Measurements from ENCODE around the gene GALNT2.
A peak's percentile ranks its signal among the peaks of the same experiment; 100 is the strongest.

GALNT2 gene

DNA sequence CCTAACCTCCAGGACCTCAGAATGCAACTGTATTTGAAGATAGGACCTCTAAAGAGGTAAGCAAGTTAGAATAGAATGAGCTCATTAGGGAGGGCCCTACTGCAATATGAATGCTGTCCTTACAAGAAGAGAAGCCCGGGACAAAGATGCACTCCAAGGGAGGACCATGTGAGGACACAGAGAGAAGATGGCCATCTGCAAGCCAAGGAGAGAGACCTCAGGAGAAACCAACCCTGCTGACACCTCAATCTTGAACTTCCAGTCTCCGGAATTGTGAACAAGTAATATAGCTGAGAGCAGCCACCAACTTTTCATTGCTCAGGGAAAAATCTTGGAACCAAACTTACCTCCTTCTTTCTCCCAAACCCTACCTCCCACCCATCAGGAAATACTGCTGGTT lies 15.0 kb upstream of the GALNT2 start:
- no peak for DNase-seq

DNA sequence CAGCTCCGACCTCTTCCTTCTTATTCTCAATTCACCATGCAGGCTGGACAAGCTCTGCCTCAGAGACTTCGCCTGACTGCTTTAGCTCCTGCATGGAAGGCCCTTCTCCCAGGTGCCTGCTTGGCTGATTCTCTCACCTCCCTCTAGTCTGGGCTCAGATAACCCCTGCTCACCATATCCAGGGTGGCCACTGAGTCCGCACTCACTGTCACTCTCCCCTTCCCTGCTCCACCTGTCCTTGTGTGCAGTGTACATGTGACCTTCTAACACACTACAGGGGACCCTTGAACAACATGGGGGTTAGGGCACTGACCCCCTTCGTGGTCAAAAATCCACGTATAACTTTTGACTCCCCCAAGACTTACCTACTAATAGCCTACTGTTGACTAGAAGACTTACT lies 14.4 kb upstream of the GALNT2 start:
- no peak for DNase-seq

DNA sequence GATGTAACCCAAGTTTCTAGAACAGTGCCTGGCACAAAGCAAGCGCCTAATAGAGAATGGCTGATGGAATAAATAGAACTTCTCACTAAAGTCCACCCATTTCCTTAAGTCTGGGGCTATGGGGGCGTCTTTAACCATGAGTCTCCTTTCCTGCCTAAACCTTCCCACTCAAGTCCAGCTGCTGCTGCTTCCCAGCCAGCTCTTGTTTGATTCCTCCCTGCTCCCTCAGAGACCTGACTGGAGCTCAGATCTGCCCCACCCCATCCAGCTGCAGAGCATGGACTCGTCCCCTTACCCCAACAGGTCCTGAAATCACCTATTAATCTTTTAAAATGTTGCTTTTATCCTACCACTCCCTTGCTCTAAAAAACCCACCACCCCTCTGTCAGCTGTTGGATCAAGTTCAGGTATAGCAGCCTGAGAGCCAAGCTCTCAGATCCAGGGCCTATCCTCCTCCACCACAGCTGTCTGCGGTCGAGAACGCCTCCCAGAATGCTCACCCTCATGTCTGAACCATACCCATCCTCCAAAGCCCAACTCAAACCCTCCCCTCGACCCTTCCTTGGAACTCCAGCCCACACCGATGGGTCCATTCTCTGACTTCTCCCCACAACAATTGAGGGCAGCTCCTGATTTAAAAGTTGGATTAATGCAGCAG lies 12.8 kb upstream of the GALNT2 start:
- DNase-seq, result no peak

DNA sequence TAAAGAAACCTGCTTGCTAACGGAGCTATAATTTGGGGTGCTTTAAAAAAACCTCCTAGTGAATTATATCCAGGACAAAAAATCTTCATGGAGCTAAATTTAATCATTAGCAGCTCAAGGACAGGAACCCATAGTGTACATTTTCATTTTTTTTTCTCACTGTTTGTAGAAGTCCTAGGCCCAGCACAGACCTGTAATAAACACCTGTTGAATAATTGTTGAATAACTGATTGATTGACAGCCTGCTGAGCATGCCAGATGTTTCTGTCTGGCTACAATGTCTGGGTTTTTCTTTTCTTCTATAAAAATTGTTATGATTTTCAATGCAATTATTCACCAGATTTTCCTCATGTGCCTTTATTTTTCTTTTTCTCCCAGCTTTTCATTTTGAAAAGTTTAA lies 10.9 kb upstream of the GALNT2 start:
- no peak for DNase-seq

DNA sequence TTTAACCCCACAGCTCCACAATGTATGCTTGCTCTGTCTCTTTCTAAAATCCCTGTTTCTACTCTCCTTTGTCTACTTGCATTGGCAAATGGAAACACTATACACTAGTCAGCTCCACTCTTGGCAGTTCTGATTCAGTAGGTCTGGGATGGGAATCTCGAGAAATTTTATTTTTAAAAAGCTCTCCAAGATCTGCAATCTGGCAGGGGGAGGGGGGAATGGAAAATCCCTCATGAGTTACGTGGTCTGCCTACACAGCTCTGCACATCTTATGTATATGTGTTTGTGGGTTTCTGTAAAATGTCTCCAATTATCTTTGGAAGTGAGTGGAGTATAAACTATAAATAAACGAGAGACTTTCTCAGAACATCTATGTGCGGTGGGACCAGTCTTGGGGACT lies 9.9 kb upstream of the GALNT2 start:
- DNase-seq, result no peak

DNA sequence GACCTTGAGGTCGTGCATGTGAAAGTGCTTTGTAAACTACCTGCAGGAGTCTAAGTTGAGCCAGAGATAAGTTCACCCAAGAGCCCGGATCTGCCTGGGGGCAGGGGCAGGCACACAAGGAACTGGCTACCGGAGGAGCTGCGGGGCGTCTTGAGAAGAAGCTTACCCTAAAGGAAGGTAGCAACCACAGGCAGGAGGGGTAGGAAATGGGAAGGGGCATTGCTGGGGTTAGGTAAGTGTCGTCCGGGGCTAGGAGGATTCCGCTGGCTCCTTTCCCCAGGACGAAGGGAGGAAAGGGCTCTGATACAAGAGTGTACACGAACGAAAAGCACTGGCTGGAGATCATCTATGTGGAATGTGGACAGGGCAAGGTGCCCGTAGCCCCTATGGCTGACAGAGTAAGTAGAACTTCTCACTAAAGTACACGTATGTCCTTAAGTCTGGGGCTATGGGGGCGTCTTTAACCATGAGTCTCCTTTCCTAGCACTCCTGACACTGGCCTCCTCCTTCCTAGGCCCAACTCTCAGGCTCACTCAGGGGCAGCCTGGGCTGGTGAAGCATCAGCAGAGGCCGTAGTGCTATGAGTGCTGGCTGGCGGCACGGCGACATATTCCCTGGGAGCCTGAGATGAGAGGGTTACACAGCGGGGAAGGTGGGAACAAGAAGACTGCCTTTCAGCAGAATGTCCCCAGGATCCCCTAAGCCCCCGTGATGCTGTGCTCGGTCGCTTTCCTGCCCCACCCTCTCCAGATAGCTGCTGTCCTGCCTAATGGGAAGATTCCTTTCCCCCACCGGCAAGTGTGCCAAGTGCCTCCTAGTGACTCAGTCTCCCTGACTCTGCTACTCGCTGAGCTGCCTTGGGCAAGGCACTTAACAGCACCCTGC lies 9.1 kb upstream of the GALNT2 start:
- DNase-seq, result no peak

DNA sequence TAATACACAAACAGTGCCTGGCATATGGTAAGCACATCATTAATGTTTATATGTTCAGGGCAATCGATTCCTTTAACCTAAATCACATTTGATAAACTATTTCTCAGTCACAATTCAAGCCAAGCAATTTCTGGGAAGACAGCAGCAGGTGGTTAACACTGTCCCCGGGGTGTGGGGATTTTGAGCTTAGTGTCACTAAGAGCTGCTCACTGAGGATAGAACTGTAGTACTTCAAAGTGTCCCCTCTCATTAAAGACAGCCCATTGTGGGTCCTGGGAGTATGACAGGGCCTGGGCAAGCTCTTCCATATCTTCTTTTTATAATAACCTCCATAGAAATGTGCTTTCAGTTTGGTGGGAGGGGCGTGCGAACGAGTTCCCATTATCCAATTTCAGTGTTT lies 8.4 kb upstream of the GALNT2 start:
- DNase-seq, result no peak

DNA sequence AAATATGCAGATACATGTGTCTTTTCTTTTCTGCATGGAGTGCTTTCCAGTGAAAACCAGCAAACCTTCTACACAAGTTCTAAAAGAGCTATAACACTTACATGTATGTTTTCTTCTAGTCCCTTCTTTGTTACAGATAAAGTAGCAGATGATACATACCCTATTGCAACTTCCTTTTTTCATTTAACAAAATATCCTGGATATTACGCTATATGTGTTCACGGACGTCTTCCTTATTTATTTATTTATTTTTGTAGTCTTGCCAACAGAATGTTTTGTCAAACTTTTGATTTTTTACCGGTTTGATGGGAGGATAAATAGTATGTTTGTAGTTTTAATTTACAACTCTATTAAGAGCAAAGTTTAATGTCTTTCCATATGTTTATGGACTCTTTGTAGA lies 5.2 kb upstream of the GALNT2 start:
- no peak for DNase-seq

DNA sequence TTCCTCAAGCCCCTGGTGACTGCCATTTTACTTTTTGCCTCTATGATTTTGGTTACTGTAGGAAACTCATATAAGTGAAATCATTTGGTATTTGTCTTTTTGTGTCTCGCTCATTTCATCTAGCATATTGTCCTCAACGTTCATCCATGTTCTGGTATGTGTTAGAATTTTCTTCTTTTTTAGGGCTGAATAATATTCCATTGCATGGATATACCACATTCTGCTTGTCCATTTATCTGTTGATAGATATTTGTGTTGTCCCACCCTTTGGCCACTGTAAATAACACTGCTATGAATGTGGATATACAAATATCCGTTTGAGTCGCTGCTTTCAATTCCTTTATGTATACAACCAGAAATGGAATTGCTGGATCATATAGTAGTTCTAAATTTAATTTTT lies 4.5 kb upstream of the GALNT2 start:
- no peak for DNase-seq

DNA sequence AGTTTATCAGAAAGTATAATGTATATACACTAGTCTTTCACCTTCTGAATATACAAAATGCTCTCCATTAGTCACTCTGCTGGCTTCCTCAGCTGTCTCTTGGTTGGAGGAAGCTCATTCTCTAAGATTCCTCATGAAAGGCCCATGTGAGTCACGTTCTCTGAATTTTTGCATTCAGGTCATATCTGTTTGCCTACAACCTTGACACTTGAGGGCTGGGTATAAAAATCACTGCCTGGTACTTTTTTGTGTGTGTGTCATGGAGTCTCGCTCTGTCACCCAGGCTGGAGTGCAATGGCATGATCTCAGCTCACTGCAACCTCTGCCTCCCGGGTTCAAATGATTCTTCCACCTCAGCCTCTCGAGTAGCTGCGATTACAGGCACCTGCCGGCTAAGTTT lies 2.8 kb upstream of the GALNT2 start:
- DNase-seq, result no peak

DNA sequence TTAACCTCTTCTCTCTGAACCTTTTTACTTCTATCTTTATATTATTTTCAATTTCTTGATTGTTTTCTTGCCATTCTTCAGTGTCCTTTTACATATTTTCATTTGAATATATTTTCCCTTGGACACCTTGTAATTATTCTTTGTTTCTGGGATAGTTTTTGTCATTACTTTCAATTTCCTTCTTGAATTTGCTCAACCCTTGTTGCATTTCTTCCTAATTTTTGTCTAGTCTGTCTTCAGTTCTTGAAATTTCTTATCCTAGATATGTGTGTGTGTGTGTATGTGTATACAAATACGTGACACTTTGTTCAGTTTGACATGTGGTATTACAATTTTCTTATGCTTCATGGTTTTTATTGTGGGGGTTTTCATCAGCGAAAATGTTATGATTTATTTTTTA lies 1.9 kb upstream of the GALNT2 start:
- DNase-seq, result peak; percentile 37

DNA sequence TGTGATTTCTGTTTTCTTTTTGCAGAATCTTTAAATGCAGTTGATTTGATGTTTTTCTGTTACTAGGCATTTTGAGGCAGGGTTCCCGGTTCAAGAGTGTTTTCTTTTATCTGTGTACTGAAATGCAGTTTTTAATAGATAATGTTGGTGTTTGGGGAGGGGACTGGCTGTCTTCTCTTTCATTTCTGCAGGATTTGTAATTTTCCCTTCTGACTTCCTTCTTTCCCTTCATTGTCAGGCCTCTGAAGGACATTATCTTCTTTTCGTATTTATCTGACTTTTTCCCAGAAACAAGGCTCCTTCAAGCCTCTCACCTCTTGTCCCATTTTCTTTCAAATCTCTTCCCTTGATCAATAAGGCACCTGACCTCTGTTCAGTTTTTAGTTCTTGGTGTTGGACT lies 1.5 kb upstream of the GALNT2 start:
- DNase-seq, result peak; percentile 76

DNA sequence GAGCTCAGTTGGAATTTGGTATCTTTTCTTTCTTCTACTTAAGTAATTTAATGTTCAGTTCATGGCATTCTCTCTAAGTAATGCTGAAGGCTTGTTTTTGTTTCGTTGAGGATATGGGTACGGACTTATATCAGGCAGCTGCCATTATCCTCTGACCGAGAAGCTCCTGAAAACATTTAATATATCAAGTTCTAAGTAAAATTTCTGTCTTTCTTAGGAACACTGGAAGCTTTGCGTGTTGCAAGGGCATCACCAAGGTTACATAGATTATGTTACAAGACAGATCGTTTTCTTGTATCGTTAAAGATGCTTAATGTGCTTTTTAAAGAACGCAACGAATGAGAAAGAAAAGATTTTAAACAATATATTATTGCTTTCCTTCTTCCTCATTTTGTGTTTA lies 1.0 kb upstream of the GALNT2 start:
- peak; percentile 76 for DNase-seq

DNA sequence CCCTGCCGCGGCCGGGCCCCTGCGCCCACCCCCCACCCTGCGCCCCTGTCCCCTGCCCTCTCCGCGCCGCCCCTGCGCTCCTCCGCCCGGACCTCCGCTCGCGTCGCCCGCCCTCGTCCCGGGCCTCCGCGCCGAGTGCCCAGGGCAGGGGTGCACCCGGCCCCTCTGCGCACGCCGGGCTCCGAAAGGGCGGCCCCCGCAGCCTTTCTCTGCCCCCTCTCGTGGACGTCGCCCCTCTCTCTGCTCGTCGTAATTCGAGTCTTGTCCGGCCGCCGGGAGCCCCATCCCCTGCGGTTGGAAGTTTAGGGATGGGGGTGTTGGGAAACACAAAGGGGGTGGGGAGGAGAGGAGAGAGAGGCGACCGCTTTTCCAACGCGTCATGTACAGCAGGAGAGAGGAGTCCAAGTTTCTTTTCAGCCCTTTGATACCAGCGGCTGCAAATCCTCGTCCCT lies 407 bp downstream of the GALNT2 start:
- DNase-seq, result peak; percentile 69

DNA sequence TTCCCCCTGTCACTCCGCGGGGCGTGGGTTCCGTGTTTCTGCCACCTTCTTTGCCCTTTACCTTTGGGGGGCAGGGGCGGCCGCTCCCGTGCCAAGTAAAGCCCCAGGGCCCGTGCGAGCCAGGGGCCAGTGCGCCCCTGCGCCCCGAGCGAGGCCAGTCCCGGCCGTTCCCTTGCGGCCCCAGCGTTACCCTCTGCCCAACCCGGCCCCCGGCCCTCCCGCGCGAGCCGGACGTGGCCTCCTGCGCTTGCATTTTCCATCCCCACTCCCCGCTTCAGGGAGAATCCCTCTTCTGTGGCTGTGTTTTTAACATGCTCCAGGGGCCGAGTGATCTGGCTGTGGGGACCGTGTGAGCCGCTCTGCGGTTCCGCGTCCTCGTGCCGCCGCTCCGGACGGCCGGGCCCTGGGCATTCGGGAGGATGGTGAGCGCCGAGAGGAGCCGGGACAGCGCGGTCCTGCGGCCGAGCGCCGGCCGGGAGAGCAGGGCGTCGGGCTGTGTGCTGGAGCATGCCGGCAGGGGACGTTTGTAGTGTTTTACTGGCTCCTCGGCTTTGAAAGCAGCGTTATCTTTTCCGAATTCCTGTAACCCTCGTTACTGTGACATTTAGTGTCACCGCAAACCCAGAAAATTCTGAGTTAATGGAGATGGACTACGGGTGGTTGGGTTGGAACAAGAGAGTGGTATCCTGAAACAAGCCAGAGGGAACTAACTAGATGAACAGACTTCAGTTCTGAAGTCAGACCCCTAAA lies 1.0 kb downstream of the GALNT2 start:
- peak; percentile 65 for DNase-seq

DNA sequence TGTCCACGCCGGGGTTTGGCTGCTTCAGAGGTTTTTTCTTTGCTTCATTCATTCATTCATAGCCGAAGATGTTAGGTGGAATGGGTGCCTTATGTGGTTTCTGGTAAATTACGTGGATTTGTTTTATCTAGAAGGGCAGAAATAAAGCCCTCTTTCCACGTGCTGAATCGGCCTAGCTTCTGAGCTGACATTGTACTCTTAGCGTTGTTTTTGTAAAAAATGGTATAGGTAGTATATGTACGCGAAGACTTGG lies 1.5 kb downstream of the GALNT2 start:
- no peak for DNase-seq

DNA sequence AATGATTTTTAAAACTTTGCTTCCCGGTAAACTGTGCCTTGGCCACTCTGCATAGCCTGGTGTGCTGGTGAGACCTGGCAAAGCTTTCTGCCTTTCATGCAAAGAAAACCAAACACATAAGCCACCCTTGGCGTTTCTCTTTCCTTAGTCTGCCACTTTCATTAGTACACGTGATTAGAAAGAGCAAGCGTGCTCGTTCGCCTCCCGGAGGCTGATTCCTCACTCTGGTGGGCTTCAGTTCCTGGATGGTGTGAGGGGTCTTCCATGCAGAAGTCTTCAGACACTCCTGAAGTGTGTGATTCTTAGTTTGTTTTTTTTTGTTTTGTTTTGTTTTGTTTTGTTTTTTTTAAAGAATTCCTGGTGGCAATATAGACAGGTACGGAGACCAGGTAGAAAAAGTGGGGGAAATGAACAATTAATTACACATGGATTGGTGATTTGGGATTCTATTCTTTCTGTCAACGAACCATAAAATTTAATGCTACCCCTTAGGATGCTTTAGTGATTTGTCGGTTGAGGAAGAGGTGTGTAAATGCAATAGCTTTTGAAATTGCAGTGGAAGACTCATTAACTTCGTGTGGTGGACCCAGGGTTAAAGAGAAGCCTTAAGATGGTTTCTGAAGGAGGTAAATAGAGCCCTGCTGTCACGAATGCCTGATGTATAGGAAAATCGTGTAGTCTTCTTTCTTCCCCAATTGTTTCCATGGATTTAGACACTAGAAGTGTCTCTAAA lies 2.1 kb downstream of the GALNT2 start:
- DNase-seq, result peak; percentile 70

DNA sequence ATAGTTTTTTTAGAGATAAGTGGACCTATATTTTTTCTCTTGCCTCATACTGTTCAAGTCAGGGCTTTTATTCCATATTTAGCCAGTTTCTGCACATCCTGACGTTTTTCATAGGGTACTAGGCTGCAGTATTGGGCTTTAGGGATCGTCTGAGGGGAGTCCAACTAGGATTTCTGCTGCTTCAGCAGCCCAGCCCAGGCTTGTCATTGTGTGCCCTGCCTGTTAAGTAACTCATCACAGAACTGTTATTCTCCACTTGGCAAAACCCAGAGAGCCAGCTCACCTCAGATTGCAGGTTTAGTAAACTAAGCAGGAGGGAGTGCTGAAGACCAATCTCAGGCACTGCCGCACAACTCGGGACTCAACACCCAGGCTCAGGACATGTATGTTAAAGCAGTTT lies 2.8 kb downstream of the GALNT2 start:
- DNase-seq, result no peak

DNA sequence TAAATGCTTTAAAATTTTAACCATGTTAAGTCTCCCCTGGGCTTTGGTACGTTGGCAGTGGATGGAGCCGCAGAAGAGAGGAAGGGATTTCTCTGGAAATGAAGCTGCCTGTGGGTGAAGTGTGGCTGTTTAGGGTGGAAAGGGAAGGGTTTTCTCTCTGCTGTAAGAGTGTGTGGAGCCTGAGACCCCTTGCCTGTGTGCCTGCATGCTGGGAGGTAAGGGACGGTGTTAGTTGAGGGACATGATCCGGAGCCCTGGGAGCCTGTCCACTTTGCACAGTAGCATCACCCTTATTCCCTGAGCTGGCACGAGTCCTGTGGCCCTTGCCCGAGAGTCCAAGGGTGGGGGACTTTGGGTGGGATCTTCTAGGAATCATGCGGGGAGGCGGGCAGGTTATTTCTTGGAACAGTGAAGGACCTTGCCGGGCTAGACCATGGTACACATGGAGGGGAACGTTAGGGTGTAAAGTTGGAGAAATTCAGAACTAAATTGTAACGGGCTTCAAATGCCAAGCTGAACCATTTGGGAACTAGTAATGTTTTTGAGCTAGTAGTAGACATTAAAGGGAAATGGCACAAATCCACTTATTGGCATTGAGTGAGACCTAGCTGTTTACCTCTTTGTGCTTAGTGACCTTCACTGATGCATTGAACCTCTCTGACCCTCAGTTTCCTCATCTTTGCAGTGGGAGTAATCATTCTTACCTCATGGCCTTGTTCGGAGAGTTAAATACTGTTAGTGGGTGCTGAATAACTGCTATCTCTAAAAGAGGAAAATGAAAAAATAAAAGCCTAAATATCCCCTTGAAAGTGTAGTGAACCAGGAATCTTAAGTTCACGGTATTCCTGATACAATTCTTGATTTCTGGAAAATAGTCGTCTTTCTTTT lies 3.5 kb downstream of the GALNT2 start:
- DNase-seq, result no peak

DNA sequence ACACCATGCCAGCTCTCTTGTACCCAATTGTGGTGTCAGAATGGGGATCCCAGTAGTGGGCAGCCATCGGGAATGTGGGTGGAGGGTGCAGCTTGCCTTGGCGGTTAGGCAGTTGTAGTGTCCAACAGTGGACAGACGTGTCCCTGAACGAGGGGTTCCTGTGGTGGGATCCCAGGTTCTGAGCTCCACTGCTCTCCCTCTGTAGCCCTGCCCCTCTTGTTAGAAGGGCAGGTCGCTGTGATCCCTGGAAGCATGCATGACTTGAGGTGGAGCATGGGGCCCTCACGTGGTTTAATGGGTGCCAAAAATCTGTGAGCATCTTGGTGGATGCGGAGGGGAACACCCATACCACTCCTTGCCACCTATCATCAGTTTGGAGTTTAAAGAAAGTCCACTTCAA lies 4.3 kb downstream of the GALNT2 start:
- no peak for DNase-seq

DNA sequence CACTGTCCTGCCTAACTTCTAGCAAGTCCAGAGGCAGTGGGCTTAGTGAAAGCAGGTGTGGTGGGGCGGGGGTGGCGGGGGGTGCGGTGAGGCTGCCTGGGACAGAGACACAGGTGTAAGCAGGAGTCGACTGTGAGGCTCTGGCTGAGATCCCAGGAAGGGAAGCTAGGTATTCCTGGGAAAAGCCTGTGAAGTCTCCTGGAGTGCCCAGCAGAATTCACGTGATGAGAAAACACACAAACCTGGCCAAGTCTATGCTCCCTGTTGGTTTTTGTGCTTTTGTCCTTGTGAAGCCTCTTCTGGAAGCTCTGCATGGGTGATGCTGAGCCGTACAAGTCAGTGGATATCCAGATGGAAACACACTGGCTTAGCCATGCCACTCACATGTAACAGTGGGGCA lies 5.3 kb downstream of the GALNT2 start:
- no peak for DNase-seq

DNA sequence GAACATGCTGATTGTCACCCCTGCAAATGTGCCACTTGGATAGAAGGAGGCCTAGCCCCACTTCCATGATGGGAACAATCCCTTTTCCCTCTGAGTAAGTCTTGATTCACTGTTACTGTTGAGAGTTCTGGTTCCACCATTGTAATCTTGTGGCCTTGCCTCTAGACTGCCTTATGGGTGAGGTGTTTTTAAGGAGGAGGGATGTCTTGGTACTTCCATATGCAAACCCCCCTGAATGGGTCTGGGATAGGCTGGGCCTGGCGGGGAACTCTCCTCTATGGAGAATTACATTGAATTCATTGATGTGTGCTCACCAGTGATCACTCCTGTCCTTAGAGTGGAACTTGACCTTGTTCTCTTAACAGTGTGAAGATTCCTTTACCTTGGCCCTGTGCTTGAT lies 5.8 kb downstream of the GALNT2 start:
- DNase-seq, result no peak
